GM12878 (cell line): Measurements from ENCODE around the gene GCM1. TPM values are rescaled to one million over a fixed set of nuclear protein-coding genes. Genes with fewer than 3 reads are reported as not detected.

Experiments used
- ATAC-seq: fragments of 200-7000 bp; cut with Tn5 transposase; 3 replicates; pipeline ENCODE4 v1.9.1; 2020; ENCODE audit warnings: mild to moderate bottlenecking, moderate library complexity
- BruUV-seq: library from RNA; stranded (reverse); fragments of 400-500 nt; replicated peaks from 2 replicates; lab custom pipeline; 2021; lab: Mats Ljungman, UMichigan
- CTCF ChIA-PET: fragments of 300-600 bp; sonication (Branson Sonifier 250); formaldehyde crosslinking; extraction: SDS; loops from one replicate; lab custom pipeline; 2021; ENCODE audit warnings: inconsistent platforms; lab: Yijun Ruan, JAX
- POLR2A ChIA-PET: fragments of 350-600 bp; formaldehyde crosslinking; extraction: SDS; loops from one replicate; lab custom pipeline; 2021; ENCODE audit warnings: inconsistent platforms; lab: Charles Lee
- RAD21 ChIA-PET: fragments of 300-600 bp; sonication (Branson Sonifier 250); formaldehyde crosslinking; loops from one replicate; lab custom pipeline; 2023; ENCODE audit warnings: antibody characterized with exemption; ENCODE audit not compliant: unreplicated experiment; lab: Charles Lee
- SMC1A ChIA-PET: fragments of 300-600 bp; sonication (Branson Sonifier 250); formaldehyde crosslinking; loops from one replicate; lab custom pipeline; 2023; ENCODE audit not compliant: unreplicated experiment, uncharacterized antibody; lab: Charles Lee
- DNase-seq: peaks from one replicate; pipeline ENCODE4 v3.0.0-alpha.2; 2011; ENCODE audit warnings: low read depth, low spot score
- FAIRE-seq: peaks from 3 replicates; lab custom pipeline; 2011; peaks lifted over from hg19 to GRCh38; lab: Jason Lieb, UNC
- H2AFZ ChIP-seq: 2 replicates; pipeline ENCODE4 v1.6.0; 2011; ENCODE audit warnings: low read depth, low read length, control low read depth; ENCODE audit not compliant: control insufficient read depth
- H3K27ac ChIP-seq: 2 replicates; pipeline ENCODE4 v1.5.1; 2011; ENCODE audit warnings: control low read depth; ENCODE audit not compliant: control insufficient read depth, insufficient read depth
- H3K27me3 ChIP-seq, 2 experiments: replicated peaks in 1 of 2; 2 replicates each; pipeline versions ENCODE4 v1.6.0 to v1.6.1; 2011; ENCODE audit warnings: low read length in 1 of 2; ENCODE audit not compliant: control insufficient read depth in 2 of 2, insufficient read depth in 2 of 2
- H3K36me3 ChIP-seq, 2 experiments: 2 replicates each; pipeline ENCODE4 v1.5.1; 2011; ENCODE audit warnings: low read length in 1 of 2; ENCODE audit not compliant: control insufficient read depth in 2 of 2, insufficient read depth in 2 of 2
- H3K4me1 ChIP-seq: 2 replicates; pipeline ENCODE4 v1.6.1; 2011; ENCODE audit warnings: mild to moderate bottlenecking, low read length, moderate library complexity, mixed read lengths; ENCODE audit not compliant: control insufficient read depth, insufficient read depth
- H3K4me2 ChIP-seq: 2 replicates; pipeline ENCODE4 v1.6.0; 2011; ENCODE audit warnings: control low read depth; ENCODE audit not compliant: control insufficient read depth, insufficient read depth
- H3K4me3 ChIP-seq: fragments of 200-600 bp; sonication (generic); 2 replicates; pipeline ENCODE4 v1.5.1; 2016
- H3K79me2 ChIP-seq: 2 replicates; pipeline ENCODE4 v1.6.0; 2011; ENCODE audit warnings: low read length; ENCODE audit not compliant: control insufficient read depth, insufficient read depth
- H3K9ac ChIP-seq: 2 replicates; pipeline ENCODE4 v1.8.0; 2011; ENCODE audit warnings: low read length, control low read depth, mixed read lengths; ENCODE audit not compliant: control insufficient read depth, insufficient read depth
- H3K9me3 ChIP-seq: replicated peaks from 3 replicates; pipeline ENCODE4 v1.5.1; 2011; ENCODE audit warnings: mild to moderate bottlenecking, low read length; ENCODE audit not compliant: control insufficient read depth, insufficient read depth
- H4K20me1 ChIP-seq: 2 replicates; pipeline ENCODE4 v1.6.0; 2011; ENCODE audit not compliant: control insufficient read depth, insufficient read depth
- CEBPB ChIP-seq, 2 experiments: fragments of 150-350 bp in 1 of 2; IDR thresholded peaks; 2 replicates each; pipeline ENCODE4 v1.6.1; 2012 to 2014; ENCODE audit warnings: low read depth in 2 of 2, low read length in 2 of 2, borderline replicate concordance in 1 of 2, inconsistent platforms in 1 of 2
- FOXM1 ChIP-seq: IDR thresholded peaks from 2 replicates; pipeline ENCODE4 v1.6.1; 2012; ENCODE audit warnings: low read depth, mild to moderate bottlenecking, inconsistent platforms, low read length, moderate library complexity
- KDM1A ChIP-seq: fragments of 200-600 bp; sonication (generic); IDR thresholded peaks from 2 replicates; pipeline ENCODE4 v1.6.1; 2016; ENCODE audit warnings: borderline replicate concordance
- PAX5 ChIP-seq: IDR thresholded peaks from 2 replicates; pipeline ENCODE4 v1.6.1; 2011; ENCODE audit warnings: low read depth, low read length, borderline replicate concordance
- TBL1XR1 ChIP-seq: IDR thresholded peaks from 2 replicates; pipeline ENCODE4 v1.6.1; 2012; ENCODE audit warnings: low read depth, low read length, improper control_type of control experiment
- ZBED1 ChIP-seq: IDR thresholded peaks from 2 replicates; pipeline ENCODE4 v1.6.1; 2016; ENCODE audit warnings: borderline replicate concordance
- ZNF207 ChIP-seq: fragments of 450-650 bp; IDR thresholded peaks from 2 replicates; pipeline ENCODE4 v1.6.1; 2014; ENCODE audit warnings: antibody characterized with exemption, mild to moderate bottlenecking, borderline replicate concordance
- WGBS: methylation state at CpG from one replicate; pipeline ENCODE4 v1.1.6; 2016; ENCODE audit warnings: low lambda C conversion rate; ENCODE audit not compliant: insufficient replicate concordance, insufficient coverage; ENCODE audit errors: missing lambda C conversion rate; 5-methylcytosine and 5-hydroxymethylcytosine counted together
- in situ Hi-C: fragments of 300-500 bp; cut with MboI; formaldehyde crosslinking; loops from 9 replicates; pipeline ENCODE4 v1.14.3; 2018; ENCODE audit warnings: mixed read lengths
- intact Hi-C: fragments of 100-400 bp; cut with micrococcal nuclease; formaldehyde crosslinking; loops from one replicate; pipeline ENCODE4 v1.14.2; 2022; ENCODE audit not compliant: unreplicated experiment
- polyA plus RNA-seq, 11 experiments: library from polyadenylated mRNA; depleted of rRNA in 4 of 11; unstranded in 6 of 11; stranded (reverse) in 5 of 11; fragments of >200 nt; fragmentation: Nextera tagmentation in 4 of 11; fragmentation: Illumina TruSeq in 1 of 11; extraction: Ambion mirVana in 4 of 11; extraction: Trizol in 1 of 11; gene quantifications; 1 replicate in 1 of 11; 2 replicates in 10 of 11; pipeline versions ENCODE4 v1.2.1 to v1.2.3, GENCODE V29; 2011 to 2016; ENCODE audit warnings: inconsistent platforms in 2 of 11, missing spikeins in 2 of 11, low read depth in 1 of 11
- total RNA-seq, 4 experiments: library from RNA; depleted of rRNA in 3 of 4; stranded (reverse); fragments of >200 nt in 3 of 4; fragmentation: Illumina TruSeq in 1 of 4; extraction: Trizol in 1 of 4; gene quantifications; 2 replicates each; pipeline versions ENCODE4 v1.2.1 to v1.2.3, GENCODE V29; 2013 to 2021
- TF ChIP-seq, protein P1 (sequence below): IDR thresholded peaks from 2 replicates; pipeline ENCODE4 v1.6.1; 2012; ENCODE audit warnings: low read length, inconsistent platforms
- TF ChIP-seq, protein P2 (sequence below): fragments of 450-650 bp; IDR thresholded peaks from 2 replicates; pipeline ENCODE4 v1.6.1; 2017; ENCODE audit warnings: antibody characterized with exemption, mild to moderate bottlenecking, moderate library complexity
- TF ChIP-seq, protein P3 (sequence below): fragments of 450-650 bp; IDR thresholded peaks from 2 replicates; pipeline ENCODE4 v1.6.1; 2018; ENCODE audit warnings: mild to moderate bottlenecking, low read depth, moderate library complexity; ENCODE audit not compliant: partially characterized antibody

GCM1 gene
- total and polyA plus RNA-seq, 10 of the 15 experiments (the other 5 are each of a cell fraction or from before 2014, with no cell fraction given) = 0.04 to 0.08 (median 0.05) TPM; not detected in 5

DNA sequence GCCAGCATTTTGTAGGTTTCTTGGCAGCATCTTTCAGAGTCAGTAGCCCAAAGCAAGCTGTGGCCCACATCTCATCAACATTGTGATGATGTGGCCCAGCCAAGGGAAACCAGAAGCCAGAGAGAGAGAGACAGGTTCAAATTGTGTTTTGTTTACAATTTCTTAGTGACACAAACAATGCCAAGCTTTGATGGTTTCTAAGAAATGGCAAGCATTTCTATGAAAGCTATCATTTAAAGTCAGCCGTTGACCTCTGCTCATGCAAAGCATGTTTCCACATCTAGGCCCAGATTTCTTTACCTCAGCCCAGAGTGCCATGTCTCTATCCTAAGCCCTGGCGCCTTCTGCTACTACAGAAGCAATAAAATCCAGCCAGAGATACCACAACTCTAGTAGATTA, 32.9 kb downstream of the GCM1 start:
- H3K4me3 ChIP-seq = no peak overlapping the region
- H3K36me3 ChIP-seq = no peaks in the 10 kb centered on the region
- ATAC-seq (no peak), FAIRE-seq (no peak), DNase-seq (no peak)
- ChIA-PET SMC1A (no interaction called here), POLR2A (no interaction called here), RAD21 (no interaction called here), CTCF (interaction anchor here (0.7 kb wide), 1 partner anchor 555 kb away, joined by 3 read pairs; no protein-coding TSS in a partner anchor)
- no peaks in the 10 kb centered on the region for H3K9me3 ChIP-seq
- H3K9ac ChIP-seq = no peak overlapping the region
- no peak overlapping the region for H3K4me2 ChIP-seq
- H3K27ac ChIP-seq = no peak overlapping the region
- H4K20me1 ChIP-seq = no peaks in the 10 kb centered on the region
- TF ChIP-seq, protein P1, sequence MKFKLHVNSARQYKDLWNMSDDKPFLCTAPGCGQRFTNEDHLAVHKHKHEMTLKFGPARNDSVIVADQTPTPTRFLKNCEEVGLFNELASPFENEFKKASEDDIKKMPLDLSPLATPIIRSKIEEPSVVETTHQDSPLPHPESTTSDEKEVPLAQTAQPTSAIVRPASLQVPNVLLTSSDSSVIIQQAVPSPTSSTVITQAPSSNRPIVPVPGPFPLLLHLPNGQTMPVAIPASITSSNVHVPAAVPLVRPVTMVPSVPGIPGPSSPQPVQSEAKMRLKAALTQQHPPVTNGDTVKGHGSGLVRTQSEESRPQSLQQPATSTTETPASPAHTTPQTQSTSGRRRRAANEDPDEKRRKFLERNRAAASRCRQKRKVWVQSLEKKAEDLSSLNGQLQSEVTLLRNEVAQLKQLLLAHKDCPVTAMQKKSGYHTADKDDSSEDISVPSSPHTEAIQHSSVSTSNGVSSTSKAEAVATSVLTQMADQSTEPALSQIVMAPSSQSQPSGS = no peak
- no peak overlapping the region for H2AFZ ChIP-seq
- no peaks in the 10 kb centered on the region for H3K79me2 ChIP-seq
- intact Hi-C loops (no loop called here), in situ Hi-C loops (no loop called here)
- peaks cover 0 to 3% of the 10 kb centered on the region in 2 experiments; a peak in 3 of 4 replicates for H3K27me3 ChIP-seq
- 7% methylated on average over 2 of the region's 2 CpGs for WGBS
- H3K4me1 ChIP-seq = no peaks in the 10 kb centered on the region
- BruUV-seq = no TSS peak

DNA sequence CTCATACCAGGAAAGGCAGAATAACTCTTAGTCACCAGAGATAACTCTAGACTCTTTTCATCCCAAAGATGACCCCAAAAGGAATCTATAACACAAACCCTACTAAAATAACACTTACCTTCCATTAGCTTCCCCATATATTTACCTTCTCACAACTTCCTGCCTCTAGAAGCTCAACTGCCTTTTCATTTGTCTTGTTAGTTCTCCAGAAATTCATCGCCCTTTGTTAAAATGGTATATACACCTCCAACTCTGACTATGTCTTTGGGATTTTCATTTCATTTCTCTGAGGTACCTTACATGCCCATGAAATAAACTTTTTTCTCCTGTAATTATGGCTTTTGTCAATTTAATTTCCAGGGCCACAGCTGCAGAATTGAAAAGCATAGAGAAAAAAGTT, 33.5 kb downstream of the GCM1 start:
- ChIA-PET CTCF (no interaction called here), RAD21 (interaction anchor here (0.5 kb wide), 1 partner anchor 296 kb away, joined by 3 read pairs; no protein-coding TSS in a partner anchor), POLR2A (no interaction called here), SMC1A (interaction anchor here (0.9 kb wide), 1 partner anchor 10 kb away, joined by 3 read pairs; no protein-coding TSS in a partner anchor)
- no peak for FAIRE-seq
- Histone ChIP-seq H3K4me1 (no peaks in the 10 kb centered on the region), H3K9ac (no peak overlapping the region), H3K79me2 (no peaks in the 10 kb centered on the region), H3K9me3 (no peaks in the 10 kb centered on the region), H3K4me2 (no peak overlapping the region), H2AFZ (no peak overlapping the region), H3K27me3 (peaks cover 0 to 2% of the 10 kb centered on the region in 2 experiments; a peak in 3 of 4 replicates), H3K4me3 (no peak overlapping the region), H4K20me1 (no peaks in the 10 kb centered on the region), H3K27ac (no peak overlapping the region), H3K36me3 (no peaks in the 10 kb centered on the region)
- WGBS = 89% methylated on average over 1 of the region's 1 CpG
- in situ Hi-C loops (no loop called here), intact Hi-C loops (no loop called here)
- no peak for DNase-seq
- no peak for ATAC-seq
- BruUV-seq = no TSS peak
- TF ChIP-seq, protein P2, sequence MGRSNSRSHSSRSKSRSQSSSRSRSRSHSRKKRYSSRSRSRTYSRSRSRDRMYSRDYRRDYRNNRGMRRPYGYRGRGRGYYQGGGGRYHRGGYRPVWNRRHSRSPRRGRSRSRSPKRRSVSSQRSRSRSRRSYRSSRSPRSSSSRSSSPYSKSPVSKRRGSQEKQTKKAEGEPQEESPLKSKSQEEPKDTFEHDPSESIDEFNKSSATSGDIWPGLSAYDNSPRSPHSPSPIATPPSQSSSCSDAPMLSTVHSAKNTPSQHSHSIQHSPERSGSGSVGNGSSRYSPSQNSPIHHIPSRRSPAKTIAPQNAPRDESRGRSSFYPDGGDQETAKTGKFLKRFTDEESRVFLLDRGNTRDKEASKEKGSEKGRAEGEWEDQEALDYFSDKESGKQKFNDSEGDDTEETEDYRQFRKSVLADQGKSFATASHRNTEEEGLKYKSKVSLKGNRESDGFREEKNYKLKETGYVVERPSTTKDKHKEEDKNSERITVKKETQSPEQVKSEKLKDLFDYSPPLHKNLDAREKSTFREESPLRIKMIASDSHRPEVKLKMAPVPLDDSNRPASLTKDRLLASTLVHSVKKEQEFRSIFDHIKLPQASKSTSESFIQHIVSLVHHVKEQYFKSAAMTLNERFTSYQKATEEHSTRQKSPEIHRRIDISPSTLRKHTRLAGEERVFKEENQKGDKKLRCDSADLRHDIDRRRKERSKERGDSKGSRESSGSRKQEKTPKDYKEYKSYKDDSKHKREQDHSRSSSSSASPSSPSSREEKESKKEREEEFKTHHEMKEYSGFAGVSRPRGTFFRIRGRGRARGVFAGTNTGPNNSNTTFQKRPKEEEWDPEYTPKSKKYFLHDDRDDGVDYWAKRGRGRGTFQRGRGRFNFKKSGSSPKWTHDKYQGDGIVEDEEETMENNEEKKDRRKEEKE = no peak
- TF ChIP-seq ZBED1 (no peak), CEBPB (IDR thresholded peaks at IDR 0.05; ENCODE audit: borderline replicate concordance in 1 of 2, low read depth in 2 of 2, low read length in 2 of 2) (no peak), PAX5 (no peak), FOXM1 (no peak), KDM1A (no peak), ZNF207 (no peak), TBL1XR1 (no peak)
- TF ChIP-seq, protein P3, sequence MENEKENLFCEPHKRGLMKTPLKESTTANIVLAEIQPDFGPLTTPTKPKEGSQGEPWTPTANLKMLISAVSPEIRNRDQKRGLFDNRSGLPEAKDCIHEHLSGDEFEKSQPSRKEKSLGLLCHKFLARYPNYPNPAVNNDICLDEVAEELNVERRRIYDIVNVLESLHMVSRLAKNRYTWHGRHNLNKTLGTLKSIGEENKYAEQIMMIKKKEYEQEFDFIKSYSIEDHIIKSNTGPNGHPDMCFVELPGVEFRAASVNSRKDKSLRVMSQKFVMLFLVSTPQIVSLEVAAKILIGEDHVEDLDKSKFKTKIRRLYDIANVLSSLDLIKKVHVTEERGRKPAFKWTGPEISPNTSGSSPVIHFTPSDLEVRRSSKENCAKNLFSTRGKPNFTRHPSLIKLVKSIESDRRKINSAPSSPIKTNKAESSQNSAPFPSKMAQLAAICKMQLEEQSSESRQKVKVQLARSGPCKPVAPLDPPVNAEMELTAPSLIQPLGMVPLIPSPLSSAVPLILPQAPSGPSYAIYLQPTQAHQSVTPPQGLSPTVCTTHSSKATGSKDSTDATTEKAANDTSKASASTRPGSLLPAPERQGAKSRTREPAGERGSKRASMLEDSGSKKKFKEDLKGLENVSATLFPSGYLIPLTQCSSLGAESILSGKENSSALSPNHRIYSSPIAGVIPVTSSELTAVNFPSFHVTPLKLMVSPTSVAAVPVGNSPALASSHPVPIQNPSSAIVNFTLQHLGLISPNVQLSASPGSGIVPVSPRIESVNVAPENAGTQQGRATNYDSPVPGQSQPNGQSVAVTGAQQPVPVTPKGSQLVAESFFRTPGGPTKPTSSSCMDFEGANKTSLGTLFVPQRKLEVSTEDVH = no peak
